CD4-positive, CD25-positive, alpha-beta regulatory T cell (primary cell): Measurements from ENCODE around the gene ACTR2. TPM values are rescaled to one million over a fixed set of nuclear protein-coding genes. Genes with fewer than 3 reads are reported as not detected.

Source experiments
- ATAC-seq, 2 donors: fragments of 150-1000 bp; cut with Tn5 transposase; one replicate each; pipeline ENCODE4 v1.10.0; 2021; ENCODE audit warnings: low read depth in 2 of 2, moderate number of reproducible peaks in 2 of 2, moderate library complexity in 1 of 2
- DNase-seq, 3 donors: peaks; one replicate each; pipeline versions ENCODE4 v3.0.0 to v3.0.0-alpha.2; 2012 to 2022; ENCODE audit warnings: mixed read lengths in 1 of 3
- H3K27ac ChIP-seq: one replicate; pipeline ENCODE4 v1.7.0; 2013; ENCODE audit warnings: mild to moderate bottlenecking, low read length; ENCODE audit not compliant: insufficient read depth, poor library complexity, severe bottlenecking
- H3K27me3 ChIP-seq: one replicate; pipeline ENCODE4 v1.7.0; 2013; ENCODE audit warnings: low read length; ENCODE audit not compliant: control insufficient read depth, insufficient read depth
- H3K36me3 ChIP-seq: one replicate; pipeline ENCODE4 v1.7.0; 2013; ENCODE audit warnings: mild to moderate bottlenecking, low read length, moderate library complexity; ENCODE audit not compliant: control insufficient read depth, insufficient read depth
- H3K4me1 ChIP-seq: 2 replicates; pipeline ENCODE4 v1.7.0; 2013; ENCODE audit warnings: mild to moderate bottlenecking, low read length; ENCODE audit not compliant: insufficient read depth, control insufficient read depth, poor library complexity, severe bottlenecking
- H3K4me3 ChIP-seq: one replicate; pipeline ENCODE4 v1.7.0; 2013; ENCODE audit warnings: low read depth, mild to moderate bottlenecking, low read length, moderate library complexity
- H3K9me3 ChIP-seq, 2 experiments: 1 replicate in 1 of 2; 2 replicates in 1 of 2; pipeline ENCODE4 v1.7.0; 2013; ENCODE audit warnings: low read length in 2 of 2, mild to moderate bottlenecking in 1 of 2, moderate library complexity in 1 of 2; ENCODE audit not compliant: control insufficient read depth in 2 of 2
- H3K27ac Mint-ChIP-seq, 3 donors: one replicate each; pipeline ENCODE4 v1.8.0; 2020 to 2022; ENCODE audit warnings: mild to moderate bottlenecking in 3 of 3, mixed read lengths in 3 of 3, moderate library complexity in 2 of 3
- H3K27me3 Mint-ChIP-seq: one replicate; pipeline ENCODE4 v1.8.0; 2022; ENCODE audit warnings: mild to moderate bottlenecking, mixed read lengths
- H3K36me3 Mint-ChIP-seq: one replicate; pipeline ENCODE4 v1.8.0; 2020; ENCODE audit warnings: mixed read lengths
- H3K4me1 Mint-ChIP-seq, 4 donors: one replicate each; pipeline ENCODE4 v1.8.0; 2020 to 2022; ENCODE audit warnings: mixed read lengths in 4 of 4, mild to moderate bottlenecking in 1 of 4
- H3K4me3 Mint-ChIP-seq, 4 donors: one replicate each; pipeline ENCODE4 v1.8.0; 2020 to 2022; ENCODE audit warnings: mild to moderate bottlenecking in 4 of 4, mixed read lengths in 4 of 4, moderate library complexity in 3 of 4
- H3K9me3 Mint-ChIP-seq, 7 donors: one replicate each; pipeline ENCODE4 v1.8.0; 2020 to 2022; ENCODE audit warnings: mixed read lengths in 7 of 7, mild to moderate bottlenecking in 3 of 7, moderate library complexity in 2 of 7
- polyA plus RNA-seq, 4 donors: library from polyadenylated mRNA; unstranded; fragments of 300-500 nt; fragmentation: Illumina TruSeq; gene quantifications; one replicate each; pipeline ENCODE4 v1.2.3, GENCODE V29; 2021
- total RNA-seq: library from RNA; stranded (reverse); gene quantifications from one replicate; pipeline ENCODE4 v1.2.3, GENCODE V29; 2022

Gene ACTR2
- total and polyA plus RNA-seq, 5 donors from 2014 or later = 275 to 324 (median 303) TPM

DNA sequence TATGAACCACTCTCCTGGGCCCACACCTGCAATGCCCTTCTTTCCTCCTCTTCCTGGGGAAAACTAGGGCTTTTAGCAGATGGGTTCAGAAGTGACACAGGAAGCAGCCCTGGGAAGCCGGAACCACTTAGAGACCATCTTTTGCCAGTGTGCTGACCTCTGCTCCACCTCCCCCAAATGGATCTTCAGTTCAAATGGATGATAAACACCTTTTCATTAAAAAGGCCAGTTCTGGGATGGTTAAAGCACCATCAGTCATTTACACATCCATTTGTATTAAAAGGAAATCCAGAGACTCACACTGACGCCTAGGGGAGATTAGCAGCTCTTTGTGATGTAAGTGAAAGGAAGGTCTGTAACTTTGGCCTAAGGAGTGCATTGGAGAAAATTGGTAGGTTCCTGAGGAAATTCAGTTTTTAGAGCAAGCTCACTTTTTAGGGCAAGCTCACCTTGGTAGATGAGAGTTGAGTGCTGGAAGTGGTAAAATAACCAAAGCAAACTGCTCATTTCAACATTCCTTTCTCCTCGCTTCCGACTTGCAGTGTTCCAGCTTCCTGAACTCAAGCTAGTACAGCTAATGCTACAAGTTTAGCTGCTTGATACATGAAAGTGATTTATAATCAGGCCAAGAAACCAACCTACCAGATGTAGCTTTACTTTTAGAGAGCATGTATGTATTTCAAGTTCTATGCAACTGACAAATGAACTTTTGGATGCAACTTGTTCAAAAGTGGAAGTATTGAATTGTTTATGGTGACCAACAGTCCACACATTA is 47.7 kb downstream of the ACTR2 start:
- Mint-ChIP-seq H3K4me1 (peaks cover 0 to 15% (median 13%) of the 10 kb centered on the region in 4 donors), H3K27ac (peak overlapping the region in 1 of 3 donors; percentile 32), H3K36me3 (peaks cover 10% of the 10 kb centered on the region), H3K4me3 (no peak overlapping the region), H3K27me3 (no peaks in the 10 kb centered on the region), H3K9me3 (no peaks in the 10 kb centered on the region)
- Histone ChIP-seq H3K4me1 (peaks cover 4% of the 10 kb centered on the region), H3K36me3 (peaks cover 25% of the 10 kb centered on the region), H3K4me3 (no peak overlapping the region), H3K27ac (no peak overlapping the region), H3K9me3 (no peaks in the 10 kb centered on the region), H3K27me3 (no peaks in the 10 kb centered on the region)
- ATAC-seq = no peak
- no peak for DNase-seq

- Mint-ChIP-seq H3K27ac (peak overlapping the region in 1 of 3 donors; percentile 16), H3K4me1 (peaks cover 0 to 14% (median 13%) of the 10 kb centered on the region in 4 donors), H3K36me3 (peaks cover 5% of the 10 kb centered on the region), H3K27me3 (no peaks in the 10 kb centered on the region), H3K4me3 (no peak overlapping the region), H3K9me3 (no peaks in the 10 kb centered on the region)
- no peak overlapping the region for H3K27ac ChIP-seq
- no peak overlapping the region for H3K4me3 ChIP-seq
- H3K4me1 ChIP-seq = peaks cover 4% of the 10 kb centered on the region
- peaks cover 17% of the 10 kb centered on the region for H3K36me3 ChIP-seq
- no peaks in the 10 kb centered on the region for H3K27me3 ChIP-seq
- ATAC-seq = no peak
- no peak for DNase-seq
- no peaks in the 10 kb centered on the region for H3K9me3 ChIP-seq
Observed at GRCh38 chr2:65276609-65277008, 49.0 kb downstream of the ACTR2 start.

- Histone ChIP-seq H3K27me3 (no peaks in the 10 kb centered on the region), H3K4me1 (peaks cover 4% of the 10 kb centered on the region), H3K27ac (no peak overlapping the region), H3K9me3 (no peaks in the 10 kb centered on the region), H3K36me3 (peaks cover 12% of the 10 kb centered on the region), H3K4me3 (no peak overlapping the region)
- DNase-seq (no peak), ATAC-seq (no peak)
- Mint-ChIP-seq H3K27ac (no peak overlapping the region), H3K4me3 (no peak overlapping the region), H3K4me1 (peaks cover 0 to 14% (median 12%) of the 10 kb centered on the region in 4 donors), H3K9me3 (no peaks in the 10 kb centered on the region), H3K27me3 (no peaks in the 10 kb centered on the region), H3K36me3 (peaks cover 4% of the 10 kb centered on the region)
Observed at GRCh38 chr2:65277118-65277517, 49.5 kb downstream of the ACTR2 start.

DNA sequence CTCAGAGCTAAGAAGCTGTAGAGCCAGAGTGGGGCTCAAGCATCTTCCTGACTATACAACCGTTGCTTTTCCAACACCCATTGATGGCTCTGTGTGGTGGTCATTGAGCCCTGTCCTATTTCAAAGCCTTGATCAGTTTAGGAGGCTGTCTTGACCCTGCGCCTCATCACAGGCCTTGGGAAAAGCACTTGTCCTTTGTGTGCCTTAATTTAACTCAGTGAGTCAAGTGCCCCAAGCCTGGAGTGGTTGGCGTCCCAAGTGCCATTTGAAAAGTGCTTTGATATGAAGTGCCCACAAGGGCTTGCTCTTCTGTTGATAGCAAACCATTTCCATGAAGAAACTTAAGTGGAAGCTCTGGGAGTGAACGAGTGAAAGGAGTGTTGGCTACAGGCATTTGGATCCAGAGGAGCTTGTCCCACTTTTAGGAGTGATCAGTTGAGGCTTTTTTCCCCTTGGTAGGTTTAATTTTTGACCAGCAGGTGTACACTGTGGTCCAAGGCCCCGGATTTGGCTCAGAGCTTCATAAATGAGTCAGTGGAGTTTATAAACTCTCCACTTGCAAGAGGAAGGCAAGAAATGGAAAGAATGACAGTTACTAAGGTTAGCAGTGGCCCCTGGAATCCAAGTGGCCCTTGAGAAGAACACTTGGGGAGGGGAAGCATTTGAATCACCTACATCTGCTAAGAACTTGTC is 50.3 kb downstream of the ACTR2 start:
- H3K27me3 Mint-ChIP-seq = no peaks in the 10 kb centered on the region
- peaks cover 4% of the 10 kb centered on the region for H3K36me3 ChIP-seq
- H3K4me3 Mint-ChIP-seq = no peak overlapping the region
- no peaks in the 10 kb centered on the region for H3K9me3 Mint-ChIP-seq
- no peak overlapping the region for H3K4me3 ChIP-seq
- H3K4me1 Mint-ChIP-seq = peaks cover 0 to 14% (median 12%) of the 10 kb centered on the region in 4 donors
- H3K36me3 Mint-ChIP-seq = no peaks in the 10 kb centered on the region
- no peak overlapping the region for H3K27ac ChIP-seq
- no peak overlapping the region for H3K27ac Mint-ChIP-seq
- no peak for ATAC-seq
- H3K4me1 ChIP-seq = peaks cover 4% of the 10 kb centered on the region
- H3K9me3 ChIP-seq = no peaks in the 10 kb centered on the region
- no peak for DNase-seq
- H3K27me3 ChIP-seq = no peaks in the 10 kb centered on the region

DNA sequence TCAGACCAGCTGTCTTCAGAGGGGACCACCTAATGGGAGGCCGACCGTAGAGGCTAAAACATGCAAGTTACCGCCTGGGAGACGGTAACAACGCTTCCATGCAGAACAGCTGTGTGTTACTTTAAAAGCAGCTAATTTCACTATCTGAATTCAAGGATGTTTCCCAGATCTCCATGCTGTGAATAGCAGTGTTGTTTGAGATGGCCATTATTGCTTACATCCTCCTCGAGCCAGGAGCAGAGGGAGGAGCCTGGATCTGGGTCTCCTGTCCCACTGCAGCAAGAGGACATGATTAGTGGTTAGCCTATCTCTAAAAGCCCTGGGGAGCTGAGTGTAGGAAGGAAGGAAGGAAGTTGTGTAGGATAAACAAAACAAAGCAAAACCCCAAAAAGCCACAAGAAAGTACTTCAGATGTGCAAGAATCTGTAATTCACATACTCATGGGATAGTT is 50.9 kb downstream of the ACTR2 start:
- no peaks in the 10 kb centered on the region for H3K36me3 ChIP-seq
- no peak overlapping the region for H3K4me3 Mint-ChIP-seq
- H3K27me3 ChIP-seq = no peaks in the 10 kb centered on the region
- H3K9me3 ChIP-seq = no peaks in the 10 kb centered on the region
- H3K27ac ChIP-seq = no peak overlapping the region
- H3K27me3 Mint-ChIP-seq = no peaks in the 10 kb centered on the region
- peaks cover 4% of the 10 kb centered on the region for H3K4me1 ChIP-seq
- ATAC-seq (no peak), DNase-seq (peak in 1 of 3 donors; percentile 24)
- H3K36me3 Mint-ChIP-seq = no peaks in the 10 kb centered on the region
- peaks cover 0 to 14% (median 12%) of the 10 kb centered on the region in 4 donors for H3K4me1 Mint-ChIP-seq
- H3K27ac Mint-ChIP-seq = no peak overlapping the region
- no peak overlapping the region for H3K4me3 ChIP-seq
- no peaks in the 10 kb centered on the region for H3K9me3 Mint-ChIP-seq

DNA sequence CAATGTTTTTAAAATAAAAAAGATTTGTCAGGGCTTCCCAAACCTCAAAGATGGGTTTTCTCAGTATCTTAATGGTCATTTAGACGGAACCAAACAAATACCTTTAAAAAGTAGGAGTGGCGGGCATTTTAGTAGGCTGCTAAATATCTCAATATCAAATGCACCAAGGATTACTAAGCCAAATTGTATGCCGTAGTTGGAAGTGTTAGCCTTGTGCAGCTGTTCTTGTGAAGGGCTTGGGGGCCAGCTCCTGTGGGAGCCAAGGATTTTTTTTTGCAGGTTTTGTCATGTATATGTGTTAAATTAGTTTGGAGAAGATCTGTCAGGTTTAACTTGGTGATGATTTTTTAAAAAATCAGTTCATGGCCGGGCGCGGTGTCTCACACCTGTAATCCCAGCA is 52.1 kb downstream of the ACTR2 start:
- Histone ChIP-seq H3K36me3 (no peaks in the 10 kb centered on the region), H3K4me3 (no peak overlapping the region), H3K4me1 (peaks cover 4% of the 10 kb centered on the region), H3K27ac (no peak overlapping the region), H3K9me3 (no peaks in the 10 kb centered on the region), H3K27me3 (no peaks in the 10 kb centered on the region)
- Mint-ChIP-seq H3K36me3 (no peaks in the 10 kb centered on the region), H3K9me3 (no peaks in the 10 kb centered on the region), H3K27ac (no peak overlapping the region), H3K4me1 (peaks cover 0 to 14% (median 12%) of the 10 kb centered on the region in 4 donors), H3K27me3 (no peaks in the 10 kb centered on the region), H3K4me3 (no peak overlapping the region)
- DNase-seq (no peak), ATAC-seq (no peak)

DNA sequence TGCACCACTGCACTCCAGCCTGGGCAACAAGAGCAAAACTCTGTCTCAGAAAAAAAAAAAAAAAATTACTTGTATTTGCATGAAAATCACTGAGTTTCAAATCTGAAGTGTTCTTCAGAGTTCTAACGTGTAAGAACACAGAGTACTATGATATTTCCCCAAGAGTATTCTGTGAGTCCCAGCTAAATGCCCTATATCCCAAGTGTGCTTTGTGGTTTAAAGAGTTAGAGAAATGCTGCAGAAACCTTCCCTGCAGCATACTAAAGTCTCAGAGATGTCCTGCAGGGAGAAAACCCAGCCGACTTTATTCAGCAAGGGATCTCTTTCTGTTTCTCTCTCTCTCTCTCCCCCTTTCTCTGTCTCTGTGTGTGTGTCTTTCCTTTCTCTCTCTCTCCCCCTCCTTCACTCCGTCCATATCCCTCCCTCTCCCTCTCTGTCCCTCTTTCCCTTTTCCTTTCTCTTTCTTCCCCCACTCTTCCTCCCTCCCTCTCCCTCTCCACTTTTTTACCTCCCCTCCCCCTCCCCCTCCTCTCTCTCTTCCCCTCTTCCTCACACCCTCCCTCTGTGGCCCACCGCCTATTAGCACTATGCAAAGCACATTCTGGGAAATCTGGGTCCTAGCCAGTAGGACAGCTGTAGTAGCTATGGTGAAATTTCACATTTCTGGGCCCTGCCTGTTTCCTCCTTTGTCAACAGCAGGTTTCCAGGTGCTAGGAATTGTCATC is 54.2 kb downstream of the ACTR2 start:
- Mint-ChIP-seq H3K27me3 (no peaks in the 10 kb centered on the region), H3K36me3 (no peaks in the 10 kb centered on the region), H3K4me3 (no peak overlapping the region), H3K9me3 (no peaks in the 10 kb centered on the region), H3K4me1 (peaks cover 0 to 13% (median 10%) of the 10 kb centered on the region in 4 donors), H3K27ac (no peak overlapping the region)
- no peaks in the 10 kb centered on the region for H3K9me3 ChIP-seq
- H3K27ac ChIP-seq = no peak overlapping the region
- H3K4me1 ChIP-seq = peaks cover 4% of the 10 kb centered on the region
- no peak overlapping the region for H3K4me3 ChIP-seq
- ATAC-seq (no peak), DNase-seq (no peak)
- no peaks in the 10 kb centered on the region for H3K27me3 ChIP-seq
- no peaks in the 10 kb centered on the region for H3K36me3 ChIP-seq
